RWPE1 (cell line): ENCODE results near the gene LRRC10B.

ENCODE experiments used
- CTCF ChIA-PET: fragments of 350-600 bp; sonication (Branson Sonifier 250); formaldehyde crosslinking; extraction: SDS; loops from one replicate; lab custom pipeline; 2021; lab: Yijun Ruan, JAX
- POLR2A ChIA-PET: fragments of 400-600 bp; formaldehyde crosslinking; extraction: SDS; loops from one replicate; lab custom pipeline; 2020; ENCODE audit warnings: antibody characterized with exemption; ENCODE audit not compliant: low non-redundant PET; lab: Yijun Ruan, JAX
- DNase-seq: peaks from one replicate; pipeline ENCODE4 v3.0.0; 2012; ENCODE audit warnings: low spot score
- H3K27ac ChIP-seq: fragments of 450-650 bp; 2 replicates; pipeline ENCODE4 v1.5.1; 2017
- CTCF ChIP-seq: fragments of 450-650 bp; conservative IDR thresholded peaks from 2 replicates; pipeline ENCODE4 v1.5.1; 2017; ENCODE audit warnings: low read depth, mild to moderate bottlenecking

The LRRC10B gene

DNA sequence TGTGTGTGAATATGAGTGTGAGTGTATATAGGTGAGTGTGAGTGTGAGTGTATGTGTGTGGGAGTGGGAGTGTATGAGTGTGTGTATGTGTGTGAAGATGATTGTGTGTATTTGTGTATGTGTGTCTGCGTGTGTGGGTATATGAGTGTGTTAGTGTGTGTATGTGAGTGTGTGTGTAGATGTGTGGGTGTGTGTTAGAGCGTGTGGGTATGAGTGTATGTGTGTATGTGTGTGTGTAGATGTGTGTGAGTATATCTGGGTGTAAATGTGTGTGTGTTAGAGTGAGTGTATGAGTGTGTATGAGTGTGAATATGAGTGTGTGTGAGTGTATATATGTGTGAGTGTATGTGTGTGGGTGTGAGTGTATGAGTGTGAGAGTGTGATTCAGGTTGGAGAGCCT, 11.1 kb upstream of the LRRC10B start:
- CTCF ChIA-PET: no interaction called here
- POLR2A ChIA-PET: no interaction called here

GRCh38 chr11:61497876-61498275, 10.7 kb upstream of the LRRC10B start:
- H3K27ac ChIP-seq: no peak overlapping the region
- POLR2A ChIA-PET: no interaction called here
- TF ChIP-seq CTCF: no peak
- no peak for DNase-seq
- CTCF ChIA-PET: no interaction called here

More for the DNA sequence above, 11.1 kb upstream of the LRRC10B start:
- H3K27ac ChIP-seq: no peak overlapping the region
- DNase-seq: no peak
- TF ChIP-seq CTCF: no peak

- no peak for DNase-seq
- H3K27ac ChIP-seq: no peak overlapping the region
- no peak for TF ChIP-seq CTCF
- POLR2A ChIA-PET: no interaction called here
- CTCF ChIA-PET: interaction anchor here (0.9 kb wide), 1 partner anchor 11 kb away, joined by 4 read pairs; no protein-coding TSS in a partner anchor
These were observed 9.7 kb upstream of the LRRC10B start for GRCh38 chr11:61498767-61499341.

DNA sequence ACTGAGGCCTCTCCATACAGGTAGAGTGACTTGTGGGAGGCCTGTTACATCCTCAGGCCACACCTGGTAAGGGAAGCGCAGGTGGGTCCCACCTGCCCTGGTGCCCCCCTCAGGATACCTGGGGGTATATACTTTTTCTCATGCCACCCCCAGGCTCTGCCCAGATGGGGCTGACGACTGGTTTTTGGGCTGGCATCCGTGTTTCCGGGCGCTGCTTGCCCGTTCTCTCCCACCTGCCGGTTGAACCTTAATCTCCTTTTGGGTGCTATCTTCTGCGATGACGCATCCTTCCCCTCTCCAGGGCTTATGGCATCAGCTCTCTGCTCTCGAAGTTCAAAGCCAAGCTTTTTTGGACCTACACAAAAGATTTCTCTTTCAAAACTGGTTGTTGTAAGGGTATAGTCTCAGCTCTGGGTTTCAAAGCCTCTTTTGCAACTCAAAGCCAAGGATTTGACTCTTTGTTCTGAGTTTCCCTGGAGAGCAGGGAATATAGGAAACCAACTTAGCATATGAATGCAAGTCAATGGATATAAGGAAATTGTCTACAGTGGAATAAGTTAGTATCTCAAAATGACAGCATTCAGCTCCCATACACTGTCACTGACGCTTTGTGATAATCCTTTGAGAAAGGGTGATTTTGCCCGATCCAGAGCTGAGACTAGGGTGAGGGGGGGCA, 8.6 kb upstream of the LRRC10B start:
- TF ChIP-seq CTCF: no peak
- DNase-seq: no peak
- ChIA-PET POLR2A (no interaction called here), CTCF (interaction anchor here (0.6 kb wide), 1 partner anchor 18 kb away, joined by 4 read pairs; no protein-coding TSS in a partner anchor)
- no peak overlapping the region for H3K27ac ChIP-seq

DNA sequence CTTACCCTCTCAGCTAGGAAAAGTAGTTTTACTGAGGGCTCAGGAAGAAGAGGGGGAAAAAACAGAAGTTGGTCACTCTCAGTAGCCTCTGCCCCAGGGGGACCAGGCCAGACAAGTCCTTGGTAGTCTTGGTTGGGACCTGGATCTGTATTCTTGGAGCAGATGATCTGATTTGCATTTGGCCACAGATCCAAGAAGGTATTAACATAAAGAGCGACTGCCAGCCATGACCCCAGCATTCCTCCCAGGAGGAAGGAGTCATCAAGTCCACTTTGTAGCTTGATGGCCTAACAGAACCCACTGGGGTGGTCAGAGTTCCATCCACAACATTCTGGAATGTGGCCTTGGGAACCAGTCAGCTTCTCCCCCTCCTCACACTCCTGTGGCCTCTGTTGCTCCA, 6.0 kb upstream of the LRRC10B start:
- no peak for TF ChIP-seq CTCF
- POLR2A ChIA-PET: no interaction called here
- H3K27ac ChIP-seq: no peak overlapping the region
- CTCF ChIA-PET: interaction anchor here (0.6 to 1.3 kb wide), 4 partner anchors 12 to 331 kb away, joined by 3 to 5 read pairs (median 4); no protein-coding TSS in a partner anchor
- DNase-seq: no peak

GRCh38 chr11:61503135-61503770, 5.3 kb upstream of the LRRC10B start:
- CTCF ChIA-PET: interaction anchor here (0.6 to 1.3 kb wide), 3 partner anchors 11 to 330 kb away, joined by 3 to 5 read pairs (median 3); no protein-coding TSS in a partner anchor
- DNase-seq: no peak
- H3K27ac ChIP-seq: no peak overlapping the region
- no peak for TF ChIP-seq CTCF
- POLR2A ChIA-PET: no interaction called here
